CMK (cell line): ENCODE data around the gene NINL.
"Not testable (repeated sequence)": the region's sequence is repeated elsewhere in the genome, so short reads cannot be mapped to it uniquely, and the experiment has no call there.

ENCODE experiments used
- DNase-seq: peaks from one replicate; pipeline ENCODE4 v3.0.0-alpha.2; 2010; ENCODE audit warnings: low read depth

NINL gene

GRCh38 chr20:25551413-25552215 is 33.7 kb downstream of the NINL start:
- DNase-seq = no peak

- not testable (repeated sequence) for DNase-seq
Observed at GRCh38 chr20:25550645-25551337, 34.5 kb downstream of the NINL start.

GRCh38 chr20:25549843-25550477 is 35.4 kb downstream of the NINL start:
- no peak for DNase-seq

DNA sequence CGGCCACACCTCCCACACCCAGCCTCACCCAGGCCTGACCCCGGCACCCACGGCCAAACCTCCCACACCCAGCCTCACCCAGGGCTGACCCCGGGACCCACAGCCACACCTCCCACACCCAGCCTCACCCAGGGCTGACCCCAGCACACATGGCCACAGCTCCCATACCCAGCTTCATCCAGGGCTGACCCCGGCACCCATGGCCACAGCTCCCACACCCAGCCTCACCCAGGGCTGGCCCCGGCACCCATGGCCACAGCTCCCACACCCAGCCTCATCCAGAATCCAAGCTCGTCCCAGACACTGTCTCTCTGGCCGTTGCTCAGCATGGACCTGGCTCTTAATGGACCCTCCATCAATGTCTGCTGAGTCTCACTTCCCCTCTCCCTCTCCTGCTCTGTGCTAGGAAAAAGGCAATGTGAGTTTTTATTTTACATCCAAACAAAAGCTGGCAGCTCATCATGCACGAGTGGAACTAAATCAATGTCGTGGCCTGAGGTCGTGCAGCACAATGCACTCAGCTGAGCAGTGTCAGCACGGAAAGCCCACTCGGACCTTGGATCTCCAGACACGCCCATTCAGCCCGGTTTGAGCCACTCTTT is 36.1 kb downstream of the NINL start:
- no peak for DNase-seq

- DNase-seq = no peak
Observed at GRCh38 chr20:25548613-25549086, 36.7 kb downstream of the NINL start.

- no peak for DNase-seq
Observed at GRCh38 chr20:25547999-25548398, 37.3 kb downstream of the NINL start.

DNA sequence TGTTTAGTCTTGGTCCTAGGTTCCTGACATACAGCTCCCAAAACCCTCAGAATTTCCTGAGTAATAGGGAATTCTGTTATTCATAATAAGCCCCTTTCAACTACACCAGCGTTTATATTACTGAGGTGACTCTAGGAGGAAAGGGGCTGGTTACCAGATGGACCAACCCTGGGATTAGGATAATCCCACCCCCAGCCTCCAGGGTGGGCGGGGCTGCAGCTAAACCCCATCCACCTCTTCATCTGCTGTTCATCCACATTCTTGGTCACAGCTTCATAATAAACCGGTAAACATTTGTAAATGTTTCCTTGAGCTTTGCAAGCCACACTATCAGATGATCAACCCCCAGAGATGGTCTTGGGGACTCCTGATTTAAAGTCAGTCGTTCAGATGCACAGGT is 38.3 kb downstream of the NINL start:
- no peak for DNase-seq

DNA sequence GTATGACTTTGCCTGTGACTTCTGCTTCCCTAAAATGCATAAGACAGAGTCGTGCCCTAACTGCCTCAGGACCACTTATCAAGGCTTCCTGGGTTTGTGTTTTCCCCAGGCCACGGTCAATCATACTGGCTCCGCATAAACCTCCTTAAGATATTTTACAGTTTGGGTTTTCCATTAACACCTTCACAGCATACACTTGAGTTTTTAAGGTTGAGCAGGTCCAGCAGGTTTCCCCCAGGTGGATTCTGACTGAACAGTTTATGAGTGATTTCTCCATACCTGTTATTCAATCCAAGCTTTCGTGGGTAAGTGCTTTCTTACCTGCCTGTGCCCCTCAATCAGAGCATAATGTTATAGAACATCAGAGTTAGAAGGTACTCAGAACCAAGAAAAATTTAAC is 39.3 kb downstream of the NINL start:
- DNase-seq = no peak

- no peak for DNase-seq
Observed at GRCh38 chr20:25545171-25545570, 40.2 kb downstream of the NINL start.

DNA sequence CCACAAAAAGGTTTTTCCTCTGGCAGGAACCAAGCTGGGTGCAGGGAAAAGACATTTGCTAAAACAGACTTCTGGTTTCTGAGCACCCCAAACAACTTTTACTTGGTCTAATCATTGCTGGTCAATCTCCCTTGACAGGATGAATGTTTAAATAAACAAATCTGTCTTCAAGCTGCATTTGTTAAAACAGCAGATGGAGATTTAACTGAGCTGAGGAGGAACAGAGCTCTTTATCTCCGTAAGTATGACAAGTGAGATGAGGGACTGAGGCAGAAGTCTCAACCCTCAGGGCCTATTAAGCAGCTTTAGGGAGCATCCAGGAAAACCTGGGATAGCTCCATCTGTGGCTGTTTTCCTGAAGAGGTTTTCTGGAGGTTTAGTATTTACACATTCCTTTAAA is 40.6 kb downstream of the NINL start:
- no peak for DNase-seq

DNA sequence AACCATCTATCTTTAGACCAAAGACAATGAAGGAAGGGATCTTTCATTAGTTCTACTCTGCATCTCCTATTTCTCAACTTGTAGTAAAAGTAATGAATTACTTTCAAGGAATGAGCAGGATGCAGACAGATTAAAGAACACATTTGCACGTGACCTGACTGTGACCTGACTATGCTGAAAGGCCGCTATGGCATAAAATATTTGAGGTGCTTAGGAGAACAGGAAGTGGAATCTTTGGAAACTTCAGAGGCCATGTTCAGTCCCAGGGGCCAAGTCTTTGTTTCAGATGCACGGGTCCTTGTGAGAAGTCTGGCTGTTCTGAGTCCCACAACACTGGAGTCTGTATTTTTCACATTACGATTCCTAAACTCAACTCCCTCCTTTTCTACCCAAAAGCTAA is 41.0 kb downstream of the NINL start:
- no peak for DNase-seq

GRCh38 chr20:25543068-25543467 is 42.3 kb downstream of the NINL start:
- no peak for DNase-seq

DNA sequence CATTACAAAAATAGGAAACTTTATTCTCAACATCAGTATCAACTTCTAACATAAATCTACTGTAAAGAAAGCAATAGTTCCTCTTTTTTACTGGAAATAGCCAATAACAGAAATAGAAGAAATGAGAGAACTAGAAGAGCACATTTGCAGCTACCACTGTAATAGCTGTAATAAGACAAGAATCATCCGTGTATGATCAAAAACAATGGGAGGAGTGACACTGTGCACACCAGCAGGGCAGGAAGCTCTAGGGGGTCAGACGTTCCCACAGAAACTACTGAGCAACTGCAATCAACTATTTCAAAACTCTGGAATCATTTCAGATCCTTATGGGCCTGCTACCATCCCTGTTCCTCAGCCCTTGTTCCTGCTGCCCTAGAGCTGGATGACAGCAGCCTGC is 43.7 kb downstream of the NINL start:
- no peak for DNase-seq

DNA sequence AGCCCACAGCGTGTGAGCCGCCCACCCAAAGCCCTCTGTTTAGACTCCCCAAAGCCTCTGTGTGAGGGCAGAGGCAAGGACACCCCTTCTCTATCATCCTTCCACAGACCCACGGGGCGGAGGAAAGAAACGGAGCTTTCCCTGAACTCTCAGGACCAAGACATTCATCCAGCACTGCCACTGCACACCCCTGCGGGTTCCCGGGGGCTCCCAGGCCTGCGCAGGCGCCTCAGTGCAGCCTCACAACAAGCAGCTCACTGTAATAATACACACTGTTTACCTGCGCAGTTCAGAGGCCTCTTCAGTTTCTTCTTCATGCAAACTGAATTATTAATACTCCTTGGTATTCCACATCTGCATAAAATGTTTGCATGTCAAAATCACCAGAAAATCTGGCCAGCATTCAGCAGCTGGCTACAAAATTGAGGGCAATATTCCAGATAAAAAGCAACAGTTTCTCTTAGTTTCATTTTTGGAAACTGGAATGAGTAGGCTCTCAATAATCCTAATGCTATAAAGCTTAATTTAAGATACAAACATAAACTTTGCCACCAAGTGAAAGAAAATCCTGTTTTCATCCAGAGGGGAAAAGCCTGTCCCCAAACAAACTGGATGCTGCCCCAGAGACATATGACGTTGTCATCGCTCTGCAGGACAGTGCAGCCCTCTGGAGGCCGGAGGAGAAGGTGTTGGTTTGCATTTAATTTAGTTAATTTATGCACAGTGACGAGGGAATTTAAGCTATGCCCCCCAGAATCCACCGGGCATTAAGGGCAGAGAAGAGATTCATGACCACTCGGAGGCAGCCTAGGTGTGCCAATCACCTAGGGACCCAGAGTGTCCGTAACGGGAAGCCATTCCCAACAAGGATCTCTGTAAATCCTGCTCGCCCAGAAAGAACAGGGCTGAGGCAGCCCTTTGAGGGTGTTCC is 45.3 kb downstream of the NINL start:
- DNase-seq = no peak

DNA sequence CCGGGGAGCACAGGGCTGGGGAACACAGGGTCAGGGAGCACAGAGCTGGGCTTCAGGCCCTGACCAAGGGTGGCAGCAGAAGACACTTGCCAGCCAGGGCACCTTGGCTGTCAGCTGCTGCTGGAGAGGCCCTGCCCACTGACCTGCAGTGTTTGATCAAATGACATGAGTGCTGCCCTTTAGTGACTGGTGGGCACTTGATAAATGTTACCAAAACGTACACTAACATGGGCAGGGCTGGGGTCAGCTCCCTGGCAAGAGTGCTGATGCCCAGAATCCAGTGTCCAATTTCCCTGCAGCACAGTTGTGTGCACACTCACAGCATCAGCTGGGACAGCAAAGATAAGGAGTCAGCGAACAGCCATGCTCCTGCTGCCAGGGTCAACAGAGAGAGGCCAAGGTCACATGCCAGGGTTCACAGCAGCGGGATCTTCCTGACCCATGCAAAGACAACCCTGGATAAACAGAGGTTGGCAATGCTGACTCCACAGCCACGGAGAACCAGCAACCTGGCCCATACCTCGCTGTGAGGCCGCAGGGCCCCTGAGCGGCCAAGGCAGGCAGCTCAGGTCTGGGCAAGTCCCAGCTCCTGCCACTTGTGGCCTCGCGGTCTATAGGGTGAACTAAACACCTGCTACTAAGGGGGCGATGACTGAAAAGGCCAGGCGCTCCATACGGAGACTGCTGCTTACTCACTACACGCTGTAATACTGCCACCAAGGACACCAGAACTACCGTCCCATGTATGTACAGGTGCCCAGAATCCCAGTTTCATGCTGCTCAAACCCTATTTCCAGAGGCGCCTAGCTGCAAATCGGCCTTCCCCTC is 46.3 kb downstream of the NINL start:
- DNase-seq = no peak

GRCh38 chr20:25537890-25538289 is 47.4 kb downstream of the NINL start:
- DNase-seq = no peak

- no peak for DNase-seq
Observed at GRCh38 chr20:25535762-25536161, 49.6 kb downstream of the NINL start.

- DNase-seq = no peak
Observed at GRCh38 chr20:25534845-25535244, 50.5 kb downstream of the NINL start.

DNA sequence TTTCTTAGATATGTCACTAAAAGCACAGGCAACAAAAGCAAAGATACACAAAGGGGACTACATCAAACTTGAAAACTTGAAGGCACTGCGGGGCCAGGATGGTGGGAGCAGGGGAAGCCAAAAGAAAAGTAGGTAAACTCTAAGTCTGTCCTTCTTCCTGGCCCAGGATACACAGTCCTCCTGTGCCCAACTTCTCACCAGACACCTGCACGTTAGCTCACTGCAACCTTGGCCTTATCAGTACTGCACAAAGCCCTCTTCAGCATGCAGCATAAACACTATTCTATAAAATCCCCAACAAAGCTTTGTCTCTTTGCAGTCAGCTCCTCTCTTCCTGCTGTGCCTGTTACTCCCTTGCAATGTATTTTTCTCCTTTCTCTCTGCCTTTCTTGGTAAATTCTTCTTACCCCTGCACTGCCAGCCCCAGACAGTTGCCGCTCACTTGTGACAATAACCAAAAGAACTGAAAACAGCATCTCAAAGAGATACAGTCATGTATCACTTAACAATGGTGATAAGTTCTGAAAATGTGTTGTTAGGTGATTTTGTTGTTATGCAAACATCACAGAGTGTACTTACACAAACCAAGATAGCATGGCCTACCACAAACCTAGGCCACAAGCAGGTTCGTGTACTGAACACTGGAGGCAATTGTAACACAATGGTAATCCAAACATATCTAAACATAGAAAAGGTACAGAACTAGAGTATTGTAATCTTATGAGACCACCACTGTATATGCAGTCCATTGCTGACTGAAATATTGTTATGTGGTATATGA is 51.2 kb downstream of the NINL start:
- DNase-seq = no peak

DNA sequence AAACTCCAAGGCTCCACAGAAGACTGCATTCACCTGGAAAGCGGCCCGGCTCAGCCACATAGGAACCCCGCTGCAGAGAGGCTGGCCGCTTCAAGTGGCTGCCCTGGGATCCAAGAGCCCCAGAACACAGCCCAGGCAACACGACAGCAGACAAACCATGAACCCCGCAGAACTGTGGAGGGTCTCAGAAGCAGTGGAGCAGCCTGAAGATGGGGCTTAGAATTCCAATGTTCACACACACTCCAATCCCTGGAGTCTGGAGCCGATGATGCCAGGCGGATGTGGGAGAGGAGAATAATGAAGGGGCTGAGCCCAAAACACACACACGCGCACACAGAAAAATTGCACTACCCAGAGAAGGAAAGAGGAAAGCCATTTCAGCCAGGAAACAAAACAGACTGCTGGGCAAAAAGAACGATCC is 52.4 kb downstream of the NINL start:
- DNase-seq = no peak
